GM06990 (cell line): ENCODE results near the gene RAMACL.

Experiments
- DNase-seq: peaks from one replicate; pipeline ENCODE4 v3.0.0-alpha.2; 2011; ENCODE audit not compliant: insufficient read length; ENCODE audit errors: extremely low read depth
- H3K27me3 ChIP-seq: replicated peaks from 2 replicates; pipeline ENCODE4 v1.6.0; 2011; ENCODE audit warnings: low read length; ENCODE audit not compliant: control insufficient read depth, insufficient read depth
- H3K36me3 ChIP-seq: 2 replicates; pipeline ENCODE4 v1.5.1; 2011; ENCODE audit warnings: low read length; ENCODE audit not compliant: control insufficient read depth, insufficient read depth
- H3K4me3 ChIP-seq: replicated peaks from 2 replicates; pipeline ENCODE4 v1.5.1; 2011; ENCODE audit warnings: low read depth, mild to moderate bottlenecking, control low read depth, low read length
- CTCF ChIP-seq: IDR thresholded peaks from 2 replicates; pipeline ENCODE4 v1.5.1; 2011; ENCODE audit warnings: low read length, control low read depth, mild to moderate bottlenecking, inconsistent platforms; ENCODE audit not compliant: insufficient read depth, poor library complexity, severe bottlenecking

The RAMACL gene

GRCh38 chr6:166567107-166567506 lies 19.4 kb downstream of the RAMACL start:
- TF ChIP-seq CTCF = no peak
- DNase-seq = no peak
- no peak overlapping the region for H3K4me3 ChIP-seq
- H3K27me3 ChIP-seq = no peaks in the 10 kb centered on the region; the same call in 1 of the 2 replicates
- H3K36me3 ChIP-seq = no peaks in the 10 kb centered on the region

- DNase-seq = no peak
- no peak overlapping the region for H3K4me3 ChIP-seq
- no peak for TF ChIP-seq CTCF
- no peaks in the 10 kb centered on the region; the same call in 1 of the 2 replicates for H3K27me3 ChIP-seq
- no peaks in the 10 kb centered on the region for H3K36me3 ChIP-seq
Measured at GRCh38 chr6:166566026-166567011, 20.2 kb downstream of the RAMACL start.

- no peak for TF ChIP-seq CTCF
- Histone ChIP-seq H3K27me3 (no peaks in the 10 kb centered on the region; the same call in 1 of the 2 replicates), H3K4me3 (no peak overlapping the region), H3K36me3 (no peaks in the 10 kb centered on the region)
- no peak for DNase-seq
Measured at GRCh38 chr6:166565084-166565967, 21.2 kb downstream of the RAMACL start.

- no peaks in the 10 kb centered on the region for H3K36me3 ChIP-seq
- no peak overlapping the region for H3K4me3 ChIP-seq
- no peak for TF ChIP-seq CTCF
- no peaks in the 10 kb centered on the region; the same call in 1 of the 2 replicates for H3K27me3 ChIP-seq
- no peak for DNase-seq
Measured at GRCh38 chr6:166563805-166564204, 22.7 kb downstream of the RAMACL start.

GRCh38 chr6:166563200-166563599 lies 23.3 kb downstream of the RAMACL start:
- Histone ChIP-seq H3K36me3 (no peaks in the 10 kb centered on the region), H3K4me3 (no peak overlapping the region), H3K27me3 (no peaks in the 10 kb centered on the region; the same call in 1 of the 2 replicates)
- TF ChIP-seq CTCF = no peak
- no peak for DNase-seq
